ENCODE results near the gene PPIB. TPM values are rescaled to one million over a fixed set of nuclear protein-coding genes. Genes with fewer than 3 reads are reported as not detected.
"Not testable (repeated sequence)": the region's sequence is repeated elsewhere in the genome, so short reads cannot be mapped to it uniquely, and the experiment has no call there.

The PPIB gene
- total RNA-seq, 1 donor from 2014 or later: 674 TPM

- no peaks in the 10 kb centered on the region for H3K9me3 ChIP-seq
- TF ChIP-seq, protein P1, sequence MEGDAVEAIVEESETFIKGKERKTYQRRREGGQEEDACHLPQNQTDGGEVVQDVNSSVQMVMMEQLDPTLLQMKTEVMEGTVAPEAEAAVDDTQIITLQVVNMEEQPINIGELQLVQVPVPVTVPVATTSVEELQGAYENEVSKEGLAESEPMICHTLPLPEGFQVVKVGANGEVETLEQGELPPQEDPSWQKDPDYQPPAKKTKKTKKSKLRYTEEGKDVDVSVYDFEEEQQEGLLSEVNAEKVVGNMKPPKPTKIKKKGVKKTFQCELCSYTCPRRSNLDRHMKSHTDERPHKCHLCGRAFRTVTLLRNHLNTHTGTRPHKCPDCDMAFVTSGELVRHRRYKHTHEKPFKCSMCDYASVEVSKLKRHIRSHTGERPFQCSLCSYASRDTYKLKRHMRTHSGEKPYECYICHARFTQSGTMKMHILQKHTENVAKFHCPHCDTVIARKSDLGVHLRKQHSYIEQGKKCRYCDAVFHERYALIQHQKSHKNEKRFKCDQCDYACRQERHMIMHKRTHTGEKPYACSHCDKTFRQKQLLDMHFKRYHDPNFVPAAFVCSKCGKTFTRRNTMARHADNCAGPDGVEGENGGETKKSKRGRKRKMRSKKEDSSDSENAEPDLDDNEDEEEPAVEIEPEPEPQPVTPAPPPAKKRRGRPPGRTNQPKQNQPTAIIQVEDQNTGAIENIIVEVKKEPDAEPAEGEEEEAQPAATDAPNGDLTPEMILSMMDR (IDR thresholded peaks at IDR 0.05): no peak
- no peak overlapping the region for H3K4me3 ChIP-seq
- H3K27ac ChIP-seq: no peak overlapping the region
- peaks cover 88% of the 10 kb centered on the region in 2 donors for H3K36me3 ChIP-seq
- no peaks in the 10 kb centered on the region for H3K4me1 ChIP-seq
- intact Hi-C loops (cut with DNase I): no loop called here
- no peak for DNase-seq (ENCODE audit: low spot score in 2 of 2)
- no peaks in the 10 kb centered on the region for H3K27me3 ChIP-seq
These were observed 36.8 kb downstream of the PPIB start for GRCh38 chr15:64125978-64126377.

DNA sequence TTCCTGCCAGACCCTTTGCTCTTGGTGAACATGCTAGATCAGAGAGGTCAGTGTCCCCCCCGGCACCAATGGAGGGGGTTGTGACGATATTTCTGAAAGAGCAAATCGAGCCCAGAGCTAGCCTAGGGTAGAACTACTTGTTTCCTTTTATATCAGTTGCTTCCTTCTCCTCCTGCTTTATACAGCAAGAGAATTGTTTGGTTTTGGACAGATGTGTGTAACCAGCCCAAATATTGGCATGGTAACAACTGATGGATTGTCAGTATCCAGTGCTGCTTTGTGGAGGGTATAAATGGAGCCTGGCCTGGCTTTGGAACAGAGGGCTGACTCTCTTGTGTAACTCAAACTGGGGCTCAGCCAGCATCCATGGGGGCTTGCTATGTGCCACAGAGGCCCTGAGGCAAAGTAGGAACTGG, 39.9 kb downstream of the PPIB start:
- intact Hi-C loops (cut with DNase I): no loop called here
- H3K36me3 ChIP-seq: peaks cover 88% of the 10 kb centered on the region in 2 donors
- TF ChIP-seq, protein P1 (IDR thresholded peaks at IDR 0.05): no peak
- no peaks in the 10 kb centered on the region for H3K9me3 ChIP-seq
- H3K27me3 ChIP-seq: no peaks in the 10 kb centered on the region
- DNase-seq (ENCODE audit: low spot score in 2 of 2): no peak
- H3K4me3 ChIP-seq: no peak overlapping the region
- no peak overlapping the region for H3K27ac ChIP-seq
- H3K4me1 ChIP-seq: no peaks in the 10 kb centered on the region

GRCh38 chr15:64122444-64122843, 40.4 kb downstream of the PPIB start:
- H3K27ac ChIP-seq: no peak overlapping the region
- no peak for DNase-seq (ENCODE audit: low spot score in 2 of 2)
- H3K4me1 ChIP-seq: no peaks in the 10 kb centered on the region
- H3K27me3 ChIP-seq: no peaks in the 10 kb centered on the region
- intact Hi-C loops (cut with DNase I): no loop called here
- no peak overlapping the region for H3K4me3 ChIP-seq
- TF ChIP-seq, protein P1 (IDR thresholded peaks at IDR 0.05): no peak
- H3K36me3 ChIP-seq: peaks cover 86 to 88% of the 10 kb centered on the region in 2 donors
- H3K9me3 ChIP-seq: no peaks in the 10 kb centered on the region

DNA sequence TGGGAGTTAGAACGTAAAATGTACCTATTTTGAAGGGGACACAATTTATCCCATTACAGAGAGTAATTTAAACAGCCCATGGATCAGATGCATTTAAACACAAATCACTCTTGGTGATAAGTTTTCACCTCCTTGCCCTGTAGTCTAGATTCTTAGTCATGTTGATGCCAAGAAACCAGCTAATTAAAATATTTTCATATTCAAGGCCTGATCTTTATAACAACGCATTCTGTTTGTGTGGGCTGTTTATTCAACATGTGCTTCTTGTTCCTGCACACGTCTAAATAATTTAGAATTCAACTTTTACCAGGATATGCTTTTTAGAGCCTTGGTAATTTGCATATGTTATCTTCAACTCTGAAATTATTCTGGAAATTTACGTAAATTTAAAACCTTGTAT, 41.2 kb downstream of the PPIB start:
- TF ChIP-seq, protein P1 (IDR thresholded peaks at IDR 0.05): no peak
- no peaks in the 10 kb centered on the region for H3K27me3 ChIP-seq
- DNase-seq (ENCODE audit: low spot score in 2 of 2): no peak
- H3K36me3 ChIP-seq: peaks cover 86 to 88% of the 10 kb centered on the region in 2 donors
- H3K27ac ChIP-seq: no peak overlapping the region
- no peak overlapping the region for H3K4me3 ChIP-seq
- intact Hi-C loops (cut with DNase I): no loop called here
- H3K9me3 ChIP-seq: no peaks in the 10 kb centered on the region
- H3K4me1 ChIP-seq: no peaks in the 10 kb centered on the region

- H3K27me3 ChIP-seq; H3K9me3 ChIP-seq; DNase-seq (ENCODE audit: low spot score in 2 of 2); H3K27ac ChIP-seq; H3K4me3 ChIP-seq; intact Hi-C loops (cut with DNase I); H3K4me1 ChIP-seq: not testable (repeated sequence)
- H3K36me3 ChIP-seq: peaks cover 88 to 92% of the 10 kb centered on the region in 2 donors
These were observed 42.5 kb downstream of the PPIB start for GRCh38 chr15:64120322-64120721.

- Histone ChIP-seq H3K27ac (no peak overlapping the region), H3K27me3 (no peaks in the 10 kb centered on the region), H3K4me3 (no peak overlapping the region), H3K9me3 (no peaks in the 10 kb centered on the region), H3K4me1 (no peaks in the 10 kb centered on the region), H3K36me3 (peaks cover 87 to 92% of the 10 kb centered on the region in 2 donors)
- no peak for DNase-seq (ENCODE audit: low spot score in 2 of 2)
- TF ChIP-seq, protein P1 (IDR thresholded peaks at IDR 0.05): no peak
- intact Hi-C loops (cut with DNase I): no loop called here
These were observed 44.9 kb downstream of the PPIB start for GRCh38 chr15:64117759-64118487.
